ENCODE data around the gene TUBB4B.
A peak's percentile ranks its signal among the peaks of the same experiment; 100 is the strongest.

The TUBB4B gene

GRCh38 chr9:137213160-137214060, 27.7 kb upstream of the TUBB4B start:
- DNase-seq (ENCODE audit: low read depth): no peak

DNA sequence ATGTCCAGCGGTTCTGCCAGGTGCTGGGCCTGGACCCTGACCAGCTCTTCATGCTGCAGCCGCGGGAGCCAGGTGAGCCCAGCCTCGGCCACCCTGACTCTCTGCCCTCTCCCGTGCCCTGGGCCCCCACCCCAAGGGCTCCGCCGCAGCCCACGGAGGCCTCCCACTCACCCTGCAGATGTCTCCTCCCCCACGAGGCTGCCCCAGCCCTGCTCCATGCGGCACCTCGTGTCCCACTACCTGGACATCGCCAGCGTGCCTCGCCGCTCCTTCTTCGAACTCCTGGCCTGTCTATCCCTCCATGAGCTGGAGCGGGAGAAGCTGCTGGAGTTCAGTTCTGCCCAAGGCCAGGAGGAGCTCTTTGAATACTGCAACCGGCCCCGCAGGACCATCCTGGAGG, 26.5 kb upstream of the TUBB4B start:
- no peak for DNase-seq (ENCODE audit: low read depth)

- no peak for DNase-seq (ENCODE audit: low read depth)
Observed at GRCh38 chr9:137215196-137215986, 25.7 kb upstream of the TUBB4B start.

DNA sequence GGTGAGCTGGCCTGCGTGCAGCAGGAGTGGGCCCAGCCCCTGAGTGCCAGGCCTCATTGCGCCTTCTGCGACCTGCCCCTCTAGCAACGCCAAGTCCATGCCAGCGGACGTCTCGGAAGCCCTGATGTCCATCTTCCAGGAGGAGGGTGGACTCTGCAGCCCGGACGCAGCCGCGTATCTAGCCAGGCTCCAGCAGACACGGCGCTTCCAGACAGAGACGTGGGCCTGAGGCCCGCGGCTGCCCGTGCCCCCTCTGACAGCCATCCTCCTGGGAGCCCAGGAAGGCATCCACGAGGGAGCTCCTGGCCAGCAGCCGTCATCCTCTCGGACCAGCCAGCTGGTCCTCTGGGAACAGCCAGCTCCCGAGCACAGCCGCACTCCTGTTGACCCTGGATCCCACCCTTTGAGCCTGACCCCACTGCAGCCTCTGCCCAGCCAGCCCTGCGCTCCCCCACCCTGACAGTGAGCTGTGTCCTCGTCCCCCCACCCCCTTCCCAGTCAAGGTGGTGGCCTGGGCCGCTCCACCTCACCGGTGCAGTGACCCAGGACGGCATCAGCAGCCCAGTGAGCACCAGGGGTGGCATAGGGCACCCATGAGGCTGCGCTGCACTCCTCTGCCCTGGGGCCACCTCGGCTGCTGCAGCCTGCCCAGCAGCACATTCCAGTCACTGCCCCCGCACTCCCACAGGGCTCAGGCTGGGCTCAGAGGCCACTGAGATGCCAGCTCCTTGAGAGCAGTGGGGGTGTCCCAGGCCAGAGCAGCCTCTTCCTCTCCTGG, 24.7 kb upstream of the TUBB4B start:
- no peak for DNase-seq (ENCODE audit: low read depth)

- DNase-seq (ENCODE audit: low read depth): no peak
Observed at GRCh38 chr9:137217276-137218211, 23.5 kb upstream of the TUBB4B start.

DNA sequence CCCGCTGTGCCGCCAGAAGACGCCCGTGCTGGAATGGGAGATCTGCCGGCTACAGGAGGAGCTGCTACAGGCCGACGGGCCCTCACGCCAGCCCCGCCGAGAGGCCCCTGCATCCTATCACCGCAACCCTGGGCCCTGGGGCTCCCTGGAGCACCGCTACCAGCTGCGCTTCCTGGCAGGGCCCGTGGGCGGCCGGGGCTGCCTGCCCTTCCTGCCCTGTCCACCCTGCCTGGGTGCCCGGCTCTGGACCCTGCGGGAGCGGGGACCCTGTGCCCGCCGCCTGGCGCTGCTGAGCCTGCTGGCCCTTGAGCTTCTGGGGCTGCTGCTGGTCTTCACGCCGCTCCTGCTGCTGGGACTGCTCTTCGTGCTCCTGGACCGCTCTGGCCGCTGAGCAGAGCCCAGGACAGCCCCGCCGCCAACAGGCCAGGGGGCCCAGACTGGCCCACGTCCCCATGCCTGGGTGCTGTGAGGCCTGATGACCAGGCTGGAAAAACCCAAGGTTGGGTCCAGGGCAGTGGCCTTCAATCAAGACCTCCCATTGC, 22.8 kb upstream of the TUBB4B start:
- DNase-seq (ENCODE audit: low read depth): no peak

DNA sequence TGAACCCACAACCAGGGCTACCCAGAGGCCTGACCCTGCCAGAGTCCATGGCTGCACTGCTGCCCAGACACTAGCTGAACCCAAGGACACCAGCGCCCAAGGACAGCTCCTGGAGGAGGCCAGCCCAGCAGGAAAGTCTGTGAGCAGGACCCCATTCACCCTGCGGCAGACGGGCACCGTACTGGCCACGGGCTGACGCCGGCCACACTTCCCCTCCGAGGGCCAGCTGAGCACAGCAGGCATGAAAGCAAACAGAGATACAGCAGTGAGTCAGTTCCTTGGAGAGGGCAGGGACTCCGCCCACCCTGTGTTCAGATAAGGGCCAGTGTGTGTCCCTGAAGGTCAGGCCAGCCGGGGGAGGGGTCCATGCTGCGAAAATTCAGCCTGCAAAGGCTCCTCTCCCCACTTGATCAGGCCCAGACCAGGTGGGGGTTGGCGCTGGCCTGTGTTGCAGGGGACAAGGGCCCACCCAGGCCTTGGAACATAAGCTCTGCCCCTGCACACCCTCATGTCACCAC, 22.3 kb upstream of the TUBB4B start:
- no peak for DNase-seq (ENCODE audit: low read depth)

- DNase-seq (ENCODE audit: low read depth): no peak
Observed at GRCh38 chr9:137219757-137220316, 21.2 kb upstream of the TUBB4B start.

- DNase-seq (ENCODE audit: low read depth): no peak
Observed at GRCh38 chr9:137220317-137221094, 20.6 kb upstream of the TUBB4B start.

- DNase-seq (ENCODE audit: low read depth): no peak
Observed at GRCh38 chr9:137221095-137221505, 20.0 kb upstream of the TUBB4B start.

- DNase-seq (ENCODE audit: low read depth): no peak
Observed at GRCh38 chr9:137221506-137222111, 19.5 kb upstream of the TUBB4B start.

GRCh38 chr9:137222190-137223077, 18.7 kb upstream of the TUBB4B start, which contains the start of gene RNF208:
Gene RNF208 (minus strand): TSS chr9:137222240. CDS start chr9:137221212, 1,028 bp downstream.
- DNase-seq (ENCODE audit: low read depth): no peak

- DNase-seq (ENCODE audit: low read depth): peak; percentile 94
Observed at GRCh38 chr9:137223078-137223970, 17.8 kb upstream of the TUBB4B start.

DNA sequence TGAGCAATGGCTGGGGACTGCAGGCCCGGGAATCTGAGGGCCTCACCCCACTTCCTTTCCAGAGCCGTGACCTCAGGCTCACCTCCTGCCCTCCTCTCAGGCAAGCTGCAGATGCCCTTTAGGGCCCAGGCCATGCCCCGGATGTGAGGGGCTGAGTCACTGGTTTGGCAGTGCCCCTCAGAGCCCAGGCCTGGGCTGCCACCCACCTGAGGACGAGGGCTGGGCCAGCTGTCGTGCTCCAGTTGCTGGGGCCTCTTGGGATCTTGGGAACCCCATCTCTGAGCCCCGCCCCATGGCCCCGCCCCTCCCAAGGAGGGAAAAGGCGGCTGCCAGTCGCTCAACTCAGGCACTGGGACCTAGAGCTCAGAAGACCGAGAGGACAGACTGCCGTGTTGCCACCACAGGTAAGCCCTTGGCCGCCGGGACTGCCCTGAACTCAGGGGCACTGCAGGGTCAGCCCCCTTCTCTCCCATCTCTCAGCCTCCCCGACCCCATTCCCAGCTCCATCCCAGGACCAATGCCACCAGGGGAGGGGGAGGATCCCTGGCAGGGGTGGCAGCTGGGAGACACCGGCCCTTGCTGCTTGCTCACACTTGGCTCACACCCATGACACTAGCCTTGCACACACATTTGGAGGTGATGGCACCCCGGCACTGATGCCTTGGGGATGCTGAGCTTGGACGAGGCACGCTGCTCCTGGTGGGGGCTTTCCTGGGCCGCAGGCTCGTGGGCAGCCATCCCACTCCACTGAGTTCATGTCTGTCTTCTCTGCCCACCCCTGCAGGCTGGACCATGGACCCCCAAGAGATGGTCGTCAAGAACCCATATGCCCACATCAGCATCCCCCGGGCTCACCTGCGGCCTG, 16.0 kb upstream of the TUBB4B start, which contains the start of gene CYSRT1:
CYSRT1 (plus strand) TSS at position 345 of the 865 bp plus-strand sequence; CDS start at position 793, 448 bp downstream.
- peak; percentile 74 for DNase-seq (ENCODE audit: low read depth)

GRCh38 chr9:137225699-137226331, 15.3 kb upstream of the TUBB4B start:
- no peak for DNase-seq (ENCODE audit: low read depth)
